ENCODE data around the gene MBNL2.

DNA sequence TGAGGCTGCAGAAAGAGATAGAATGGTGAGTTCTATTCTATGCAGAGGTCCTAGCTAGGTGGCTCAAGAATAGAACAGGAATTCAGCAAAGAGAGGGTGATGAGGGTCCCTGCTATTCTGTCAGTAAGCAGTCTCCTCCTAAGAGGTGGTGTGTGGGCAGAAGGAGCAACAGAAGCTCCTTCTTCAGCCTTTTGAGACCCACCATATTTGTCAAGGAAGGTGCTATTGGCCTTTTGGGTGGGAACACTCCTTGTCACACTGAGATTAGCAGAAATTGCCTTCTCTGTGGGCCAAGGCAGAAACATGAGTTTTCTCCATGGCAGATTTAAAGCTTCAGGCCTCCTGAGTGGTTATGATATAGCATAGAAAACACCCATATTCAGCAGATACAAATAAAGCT lies 172.4 kb downstream of the MBNL2 start:
- TF ChIP-seq, protein P1, sequence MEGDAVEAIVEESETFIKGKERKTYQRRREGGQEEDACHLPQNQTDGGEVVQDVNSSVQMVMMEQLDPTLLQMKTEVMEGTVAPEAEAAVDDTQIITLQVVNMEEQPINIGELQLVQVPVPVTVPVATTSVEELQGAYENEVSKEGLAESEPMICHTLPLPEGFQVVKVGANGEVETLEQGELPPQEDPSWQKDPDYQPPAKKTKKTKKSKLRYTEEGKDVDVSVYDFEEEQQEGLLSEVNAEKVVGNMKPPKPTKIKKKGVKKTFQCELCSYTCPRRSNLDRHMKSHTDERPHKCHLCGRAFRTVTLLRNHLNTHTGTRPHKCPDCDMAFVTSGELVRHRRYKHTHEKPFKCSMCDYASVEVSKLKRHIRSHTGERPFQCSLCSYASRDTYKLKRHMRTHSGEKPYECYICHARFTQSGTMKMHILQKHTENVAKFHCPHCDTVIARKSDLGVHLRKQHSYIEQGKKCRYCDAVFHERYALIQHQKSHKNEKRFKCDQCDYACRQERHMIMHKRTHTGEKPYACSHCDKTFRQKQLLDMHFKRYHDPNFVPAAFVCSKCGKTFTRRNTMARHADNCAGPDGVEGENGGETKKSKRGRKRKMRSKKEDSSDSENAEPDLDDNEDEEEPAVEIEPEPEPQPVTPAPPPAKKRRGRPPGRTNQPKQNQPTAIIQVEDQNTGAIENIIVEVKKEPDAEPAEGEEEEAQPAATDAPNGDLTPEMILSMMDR (IDR thresholded peaks at IDR 0.05; ENCODE audit: low read depth, low read length) = no peak
- TF ChIP-seq EZH2phosphoT487 (IDR thresholded peaks at IDR 0.05; ENCODE audit: low read depth) = no peak
